Germinal center (tissue), 1 donor: ENCODE measurements around the gene TOLLIP.
A peak's percentile ranks its signal among the peaks of the same experiment; 100 is the strongest.
"Not testable (repeated sequence)": the region's sequence is repeated elsewhere in the genome, so short reads cannot be mapped to it uniquely, and the experiment has no call there.

Experiments
- DNase-seq: peaks from one replicate; pipeline ENCODE4 v3.0.0; 2012; ENCODE audit warnings: mixed read lengths, low spot score

Gene TOLLIP

DNA sequence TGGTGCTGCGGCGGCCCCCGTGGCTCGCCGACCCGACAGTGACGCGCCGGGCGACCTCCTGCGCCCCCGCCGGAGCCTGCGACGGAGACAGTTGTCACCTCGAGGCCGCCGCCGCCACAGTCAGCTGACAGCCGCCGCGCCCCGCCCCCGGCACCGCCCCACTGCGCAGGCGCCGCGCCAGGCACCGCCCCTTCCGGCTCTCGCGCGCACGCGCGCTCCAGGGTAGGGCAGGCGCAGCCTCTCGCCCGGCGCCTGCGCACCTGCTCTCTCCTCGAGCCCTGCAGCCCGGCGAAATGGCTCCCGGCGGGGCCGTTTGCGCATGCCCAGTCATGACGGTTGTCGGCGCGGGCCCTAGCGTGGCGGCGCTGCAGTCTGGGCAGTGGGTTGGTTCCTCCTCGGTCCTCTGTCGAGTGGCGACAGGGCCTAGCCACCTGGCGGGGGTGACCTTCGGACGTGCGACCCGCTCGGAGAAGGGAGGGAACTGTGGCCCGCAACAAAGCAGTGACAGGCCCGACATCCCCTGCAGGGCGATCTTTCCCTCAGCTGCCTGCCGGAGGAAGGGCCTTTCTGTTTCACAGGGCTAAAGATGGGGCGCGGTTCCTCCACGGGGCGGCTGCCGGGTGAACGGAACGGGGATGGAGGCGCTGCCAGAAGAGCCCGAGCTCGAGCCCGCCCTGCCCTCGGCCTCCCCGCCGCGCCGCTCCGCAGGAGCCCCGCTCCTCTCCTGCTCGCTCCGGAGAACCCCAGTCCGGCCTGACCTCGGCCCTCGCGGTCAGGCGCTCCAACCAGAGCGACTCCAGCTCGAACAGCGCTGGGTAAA lies at the start of gene TOLLIP:
TOLLIP (minus strand) TSS at position 135 of the 820 bp plus-strand sequence; CDS start at position 1, 134 bp downstream.
- DNase-seq, result peak; percentile 100

- not testable (repeated sequence) for DNase-seq
Observed at GRCh38 chr11:1358931-1359330, 49.5 kb upstream of the TOLLIP start.

- DNase-seq, result no peak
Observed at GRCh38 chr11:1358286-1358685, 48.9 kb upstream of the TOLLIP start.

GRCh38 chr11:1356478-1356960 lies 47.1 kb upstream of the TOLLIP start:
- no peak for DNase-seq

DNA sequence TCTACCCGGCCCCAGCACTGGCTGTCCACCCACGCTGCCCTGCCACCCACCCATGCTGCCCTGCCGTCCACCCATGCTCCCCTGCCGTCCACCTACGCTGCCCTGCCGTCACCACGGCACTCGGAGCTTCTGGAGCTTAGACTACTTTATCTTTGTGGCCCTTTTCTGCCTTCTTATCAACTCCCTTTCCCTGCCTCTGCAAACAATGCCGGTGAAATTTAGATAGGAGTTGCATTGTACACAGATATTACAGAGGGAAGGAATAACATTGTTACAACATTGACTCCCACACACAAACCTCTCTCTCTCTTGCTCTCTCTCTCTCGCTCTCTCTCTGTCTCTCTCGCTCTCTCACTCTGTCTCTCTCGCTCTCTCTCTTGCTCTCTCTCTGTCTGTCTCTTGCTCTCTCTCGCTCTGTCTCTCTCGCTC lies 46.6 kb upstream of the TOLLIP start:
- no peak for DNase-seq

GRCh38 chr11:1354125-1354938 lies 44.9 kb upstream of the TOLLIP start:
- no peak for DNase-seq

GRCh38 chr11:1353383-1354124 lies 44.1 kb upstream of the TOLLIP start:
- no peak for DNase-seq

GRCh38 chr11:1352696-1353382 lies 43.4 kb upstream of the TOLLIP start:
- DNase-seq, result no peak

GRCh38 chr11:1351278-1351937 lies 42.0 kb upstream of the TOLLIP start:
- no peak for DNase-seq

DNA sequence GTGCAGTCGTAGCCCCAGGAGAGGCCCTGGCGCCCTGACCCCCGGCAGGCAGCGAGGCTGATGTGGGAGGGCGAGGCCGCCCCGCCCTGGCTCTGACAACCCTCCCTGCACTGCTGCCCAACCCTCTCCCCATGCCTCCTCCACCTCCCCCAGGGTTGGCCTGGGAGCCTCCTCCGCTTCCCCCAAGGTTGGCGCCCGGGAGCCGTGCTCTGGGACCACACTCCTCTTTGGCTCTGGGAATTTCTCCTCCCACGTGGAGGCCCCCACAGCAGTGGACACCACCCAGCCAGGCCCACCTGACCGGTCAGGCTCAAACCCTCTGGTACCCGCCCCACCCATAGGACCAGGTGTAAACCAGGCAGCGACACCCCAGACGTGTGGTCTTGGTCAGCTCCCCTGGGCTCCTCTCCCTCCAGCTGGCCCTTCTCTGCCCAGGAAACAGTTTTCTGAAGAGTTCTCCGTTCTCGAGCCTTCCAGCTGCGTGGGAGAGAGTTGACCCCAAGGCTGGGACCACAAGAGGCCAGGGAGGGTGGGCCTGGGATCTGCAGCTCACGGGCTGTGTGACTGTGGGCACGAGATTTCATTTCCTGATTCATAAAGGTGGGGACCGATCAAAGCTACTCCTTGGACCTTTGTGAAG lies 40.8 kb upstream of the TOLLIP start:
- no peak for DNase-seq

- DNase-seq, result no peak
Observed at GRCh38 chr11:1349327-1350041, 40.1 kb upstream of the TOLLIP start.

- DNase-seq, result no peak
Observed at GRCh38 chr11:1348796-1349326, 39.4 kb upstream of the TOLLIP start.

- no peak for DNase-seq
Observed at GRCh38 chr11:1348146-1348795, 38.8 kb upstream of the TOLLIP start.

DNA sequence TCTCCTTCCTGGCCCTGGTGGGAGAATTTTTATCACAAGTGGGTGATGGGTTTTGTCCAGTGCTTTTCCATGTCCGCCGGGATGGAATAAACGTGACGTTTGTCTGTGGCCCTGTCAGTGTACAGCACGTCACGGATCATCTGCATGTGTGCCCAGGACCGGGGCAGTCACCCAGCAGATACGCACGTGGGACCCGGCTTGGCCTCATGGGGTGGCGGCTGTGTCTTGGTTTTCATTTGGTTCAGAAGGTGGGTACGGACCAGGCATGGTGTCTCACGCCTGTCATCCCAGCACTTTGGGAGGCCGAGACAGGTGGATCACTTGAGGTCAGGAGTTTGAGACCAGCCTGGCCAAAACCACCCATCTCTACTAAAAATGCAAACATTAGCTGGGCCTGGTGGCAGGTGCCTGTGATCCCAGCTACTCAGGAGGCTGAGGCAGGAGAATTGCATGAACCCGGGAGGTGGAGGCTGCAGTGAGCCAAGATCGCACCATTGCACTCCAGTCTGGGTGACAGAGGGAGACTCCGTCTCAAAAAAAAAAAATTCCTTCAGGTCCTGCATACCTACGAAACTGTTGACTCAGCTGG lies 38.1 kb upstream of the TOLLIP start:
- not testable (repeated sequence) for DNase-seq

DNA sequence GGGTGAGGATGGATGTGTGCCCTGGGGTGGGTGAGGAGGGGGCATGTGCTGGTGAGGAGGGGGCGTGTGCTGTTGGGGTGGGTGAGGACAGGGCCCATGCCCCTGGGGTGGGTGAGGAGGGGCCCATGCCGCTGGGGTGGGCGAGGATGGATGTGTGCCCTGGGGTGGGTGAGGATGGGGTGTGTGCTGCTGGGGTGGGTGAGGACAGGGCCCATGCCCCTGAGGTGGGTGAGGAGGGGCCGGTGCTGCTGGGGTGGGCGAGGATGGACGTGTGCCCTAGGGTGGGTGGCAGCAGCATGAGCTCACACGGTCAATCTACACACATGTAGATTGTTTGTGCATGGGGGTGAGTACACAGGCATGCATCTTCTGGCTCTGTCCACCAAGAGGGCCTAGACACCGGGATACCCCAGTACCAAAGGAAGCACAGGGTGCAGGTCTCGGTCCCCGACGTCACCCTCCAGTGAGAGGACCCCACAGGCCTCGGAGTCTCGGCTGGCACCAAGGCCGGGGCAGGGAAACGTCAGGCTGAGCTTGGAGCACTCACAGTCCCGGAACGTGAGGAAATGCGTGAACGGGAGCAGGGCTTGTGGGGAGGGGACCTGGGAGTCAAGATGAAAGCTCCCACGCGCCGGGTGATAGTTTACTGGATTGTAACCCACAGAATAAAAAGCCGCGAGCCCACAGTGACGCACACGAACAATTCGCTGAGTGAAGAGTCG lies 37.4 kb upstream of the TOLLIP start:
- DNase-seq, result no peak

DNA sequence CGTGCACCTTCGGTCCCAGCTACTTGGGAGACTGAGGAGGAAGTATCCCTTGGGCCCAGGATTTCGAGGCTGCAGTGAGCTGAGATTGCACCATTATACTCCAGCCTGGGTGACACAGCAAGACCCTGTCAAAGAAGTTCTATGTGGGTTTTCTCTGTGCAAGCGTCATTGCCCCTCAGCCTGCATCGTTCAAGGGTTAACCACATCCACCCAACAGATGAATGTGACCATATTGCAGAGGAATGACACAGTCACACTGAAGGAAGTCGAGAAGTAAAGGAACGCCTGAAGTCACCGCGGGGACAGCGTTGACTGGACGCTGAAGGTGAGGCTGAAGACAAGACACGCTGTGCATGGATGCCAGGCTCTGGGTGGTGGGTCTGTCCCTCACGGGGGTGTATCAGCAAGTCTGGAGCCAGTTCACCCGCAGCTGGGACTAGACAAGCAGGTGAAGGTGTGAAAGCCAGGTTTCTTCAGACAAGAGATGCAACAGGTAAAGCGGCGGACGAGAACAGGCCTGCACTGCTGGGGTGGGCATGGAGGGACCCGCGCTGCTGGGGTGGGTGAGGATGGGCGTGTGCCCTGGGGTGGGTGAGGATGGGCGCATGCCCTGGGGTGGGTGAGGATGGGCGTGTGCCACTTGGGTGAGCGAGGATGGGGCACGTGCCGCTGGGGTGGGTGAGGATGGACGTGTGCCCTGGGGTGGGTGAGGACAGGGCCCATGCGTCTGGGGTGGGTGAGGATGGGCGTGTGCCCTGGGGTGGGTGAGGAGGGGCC lies 36.5 kb upstream of the TOLLIP start:
- no peak for DNase-seq

DNA sequence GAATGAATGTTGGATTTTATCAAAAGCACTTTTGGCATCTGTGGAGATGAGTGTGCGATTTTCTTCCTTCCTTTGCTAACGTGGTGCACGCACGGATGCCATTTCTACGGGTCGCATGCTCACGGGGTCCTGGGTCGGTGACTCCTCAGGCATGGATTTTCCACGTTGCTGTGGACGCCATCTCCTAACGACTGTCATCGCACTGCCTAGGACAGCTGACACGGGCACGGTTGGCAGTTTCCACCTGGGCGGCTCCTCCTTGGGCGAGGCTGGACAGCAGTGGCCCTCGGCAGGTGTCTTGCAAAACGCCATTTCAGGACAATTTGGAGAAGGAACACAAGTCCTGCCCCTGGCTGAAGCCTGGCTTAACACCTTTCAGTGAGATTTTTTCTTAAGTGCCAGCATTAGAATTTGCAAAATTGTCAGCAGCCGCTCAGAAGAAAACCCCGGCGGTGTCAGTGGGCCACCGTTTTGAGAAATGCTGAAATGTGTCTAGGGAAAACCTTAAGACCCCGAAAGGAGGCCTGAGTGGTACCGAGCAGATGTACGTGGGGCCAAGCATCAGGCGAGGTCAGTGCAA lies 34.7 kb upstream of the TOLLIP start:
- no peak for DNase-seq
